Loucy (cell line): Measurements from ENCODE around the gene UROD.

Experiments
- EZH2phosphoT487 ChIP-seq: fragments of 200-600 bp; IDR thresholded peaks from 2 replicates; pipeline ENCODE4 v1.6.1; 2018; ENCODE audit warnings: antibody characterized with exemption, mild to moderate bottlenecking, moderate library complexity, borderline replicate concordance
- TF ChIP-seq, protein P1 (sequence below): fragments of 200-600 bp; sonication (generic); conservative IDR thresholded peaks from 2 replicates; pipeline ENCODE4 v1.5.1; 2014; ENCODE audit warnings: mild to moderate bottlenecking, antibody characterized with exemption, low read length

DNA sequence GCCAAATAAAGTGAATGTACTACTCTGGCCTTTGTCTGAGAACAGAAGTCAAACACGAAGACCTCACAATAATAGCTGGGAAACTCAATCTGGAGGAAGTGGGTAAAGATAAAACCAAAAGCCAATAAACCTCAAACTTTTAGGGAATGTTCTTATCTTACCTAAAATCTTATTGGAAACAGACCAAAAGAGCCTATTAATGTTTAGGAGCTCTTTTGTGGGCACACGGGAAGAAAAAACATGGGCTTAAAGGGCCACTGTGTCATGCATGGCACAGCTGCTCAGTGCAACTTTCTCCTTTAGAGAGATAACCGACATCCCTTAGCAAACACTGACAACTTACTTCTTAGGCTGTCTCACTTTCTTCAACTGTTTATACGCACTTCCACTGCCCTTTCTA is 41.7 kb upstream of the UROD start:
- TF ChIP-seq, protein P1, sequence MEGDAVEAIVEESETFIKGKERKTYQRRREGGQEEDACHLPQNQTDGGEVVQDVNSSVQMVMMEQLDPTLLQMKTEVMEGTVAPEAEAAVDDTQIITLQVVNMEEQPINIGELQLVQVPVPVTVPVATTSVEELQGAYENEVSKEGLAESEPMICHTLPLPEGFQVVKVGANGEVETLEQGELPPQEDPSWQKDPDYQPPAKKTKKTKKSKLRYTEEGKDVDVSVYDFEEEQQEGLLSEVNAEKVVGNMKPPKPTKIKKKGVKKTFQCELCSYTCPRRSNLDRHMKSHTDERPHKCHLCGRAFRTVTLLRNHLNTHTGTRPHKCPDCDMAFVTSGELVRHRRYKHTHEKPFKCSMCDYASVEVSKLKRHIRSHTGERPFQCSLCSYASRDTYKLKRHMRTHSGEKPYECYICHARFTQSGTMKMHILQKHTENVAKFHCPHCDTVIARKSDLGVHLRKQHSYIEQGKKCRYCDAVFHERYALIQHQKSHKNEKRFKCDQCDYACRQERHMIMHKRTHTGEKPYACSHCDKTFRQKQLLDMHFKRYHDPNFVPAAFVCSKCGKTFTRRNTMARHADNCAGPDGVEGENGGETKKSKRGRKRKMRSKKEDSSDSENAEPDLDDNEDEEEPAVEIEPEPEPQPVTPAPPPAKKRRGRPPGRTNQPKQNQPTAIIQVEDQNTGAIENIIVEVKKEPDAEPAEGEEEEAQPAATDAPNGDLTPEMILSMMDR, result no peak
- no peak for TF ChIP-seq EZH2phosphoT487
